Measurements from ENCODE around the gene FNDC5. TPM values are rescaled to one million over a fixed set of nuclear protein-coding genes. Genes with fewer than 3 reads are reported as not detected.

FNDC5 gene
- total and polyA plus RNA-seq, 4 donors, result 0.43 to 10.5 (median 2.0) TPM

GRCh38 chr1:32863881-32864245, 6.8 kb downstream of the FNDC5 start:
- Histone ChIP-seq H3K36me3 (ENCODE audit: control insufficient read depth in 4 of 4, insufficient read depth in 3 of 4, low read depth in 1 of 4, low read length in 3 of 4) (peaks cover 0 to 13% (median 3%) of the 10 kb centered on the region in 4 donors), H3K4me1 (ENCODE audit: control insufficient read depth in 4 of 4, insufficient read depth in 4 of 4, low read length in 3 of 4) (peaks cover 4 to 31% (median 24%) of the 10 kb centered on the region in 4 donors), H3K4me3 (ENCODE audit: low read depth in 1 of 3, low read length in 3 of 3) (no peak overlapping the region), H3K9ac (ENCODE audit: low read depth in 1 of 2, low read length in 2 of 2) (peak overlapping the region in 1 of 2 donors; percentile 41), H3K27ac (ENCODE audit: low read depth in 1 of 2, low read length in 2 of 2) (peak overlapping the region; percentile 92 to 95), H3K9me3 (ENCODE audit: control insufficient read depth in 4 of 4, low read length in 3 of 4) (no peaks in the 10 kb centered on the region), H3K27me3 (ENCODE audit: control insufficient read depth in 4 of 4, insufficient read depth in 4 of 4, low read length in 3 of 4) (no peaks in the 10 kb centered on the region)
- 92% methylated on average over 1 of the region's 1 CpG for WGBS
- no peak for TF ChIP-seq RXRA (IDR thresholded peaks at IDR 0.05)
- no peak for TF ChIP-seq GABPA (IDR thresholded peaks at IDR 0.05 in 1 of 2, conservative IDR thresholded peaks at IDR 0.05 in 1 of 2)
- TF ChIP-seq CTCF (IDR thresholded peaks at IDR 0.05; ENCODE audit: low read depth, low read length, missing input control), result no peak
- TF ChIP-seq SP1 (IDR thresholded peaks at IDR 0.05), result no peak
- TF ChIP-seq, protein P1, sequence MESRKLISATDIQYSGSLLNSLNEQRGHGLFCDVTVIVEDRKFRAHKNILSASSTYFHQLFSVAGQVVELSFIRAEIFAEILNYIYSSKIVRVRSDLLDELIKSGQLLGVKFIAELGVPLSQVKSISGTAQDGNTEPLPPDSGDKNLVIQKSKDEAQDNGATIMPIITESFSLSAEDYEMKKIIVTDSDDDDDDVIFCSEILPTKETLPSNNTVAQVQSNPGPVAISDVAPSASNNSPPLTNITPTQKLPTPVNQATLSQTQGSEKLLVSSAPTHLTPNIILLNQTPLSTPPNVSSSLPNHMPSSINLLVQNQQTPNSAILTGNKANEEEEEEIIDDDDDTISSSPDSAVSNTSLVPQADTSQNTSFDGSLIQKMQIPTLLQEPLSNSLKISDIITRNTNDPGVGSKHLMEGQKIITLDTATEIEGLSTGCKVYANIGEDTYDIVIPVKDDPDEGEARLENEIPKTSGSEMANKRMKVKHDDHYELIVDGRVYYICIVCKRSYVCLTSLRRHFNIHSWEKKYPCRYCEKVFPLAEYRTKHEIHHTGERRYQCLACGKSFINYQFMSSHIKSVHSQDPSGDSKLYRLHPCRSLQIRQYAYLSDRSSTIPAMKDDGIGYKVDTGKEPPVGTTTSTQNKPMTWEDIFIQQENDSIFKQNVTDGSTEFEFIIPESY (IDR thresholded peaks at IDR 0.05), result no peak
- no peak for TF ChIP-seq NR2F2 (IDR thresholded peaks at IDR 0.05)
- no peak for TF ChIP-seq TAF1 (conservative IDR thresholded peaks at IDR 0.05)
- TF ChIP-seq HNF4A (conservative IDR thresholded peaks at IDR 0.05), result no peak
- no peak for TF ChIP-seq FOXA2 (IDR thresholded peaks at IDR 0.05)
- TF ChIP-seq JUND (IDR thresholded peaks at IDR 0.05), result no peak
- no peak for TF ChIP-seq YY1 (IDR thresholded peaks at IDR 0.05)
- TF ChIP-seq RAD21 (IDR thresholded peaks at IDR 0.05), result no peak
- no peak for TF ChIP-seq EGR1 (IDR thresholded peaks at IDR 0.05; ENCODE audit: low read depth in 2 of 2)
- TF ChIP-seq, protein P2, sequence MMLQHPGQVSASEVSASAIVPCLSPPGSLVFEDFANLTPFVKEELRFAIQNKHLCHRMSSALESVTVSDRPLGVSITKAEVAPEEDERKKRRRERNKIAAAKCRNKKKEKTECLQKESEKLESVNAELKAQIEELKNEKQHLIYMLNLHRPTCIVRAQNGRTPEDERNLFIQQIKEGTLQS (IDR thresholded peaks at IDR 0.05), result no peak
- no peak for TF ChIP-seq HNF4G (IDR thresholded peaks at IDR 0.05)
- TF ChIP-seq FOXA1 (IDR thresholded peaks at IDR 0.05), result no peak
- TF ChIP-seq MAX (IDR thresholded peaks at IDR 0.05), result no peak
- DNase-seq (ENCODE audit: low spot score), result no peak

GRCh38 chr1:32863218-32863880, 7.4 kb downstream of the FNDC5 start:
- Histone ChIP-seq H3K4me1 (ENCODE audit: control insufficient read depth in 4 of 4, insufficient read depth in 4 of 4, low read length in 3 of 4) (peaks cover 4 to 31% (median 24%) of the 10 kb centered on the region in 4 donors), H3K27me3 (ENCODE audit: control insufficient read depth in 4 of 4, insufficient read depth in 4 of 4, low read length in 3 of 4) (no peaks in the 10 kb centered on the region), H3K36me3 (ENCODE audit: control insufficient read depth in 4 of 4, insufficient read depth in 3 of 4, low read depth in 1 of 4, low read length in 3 of 4) (peaks cover 0 to 17% (median 3%) of the 10 kb centered on the region in 4 donors), H3K4me3 (ENCODE audit: low read depth in 1 of 3, low read length in 3 of 3) (no peak overlapping the region), H3K9me3 (ENCODE audit: control insufficient read depth in 4 of 4, low read length in 3 of 4) (no peaks in the 10 kb centered on the region), H3K27ac (ENCODE audit: low read depth in 1 of 2, low read length in 2 of 2) (peak overlapping the region in 1 of 2 donors; percentile 92), H3K9ac (ENCODE audit: low read depth in 1 of 2, low read length in 2 of 2) (no peak overlapping the region)
- DNase-seq (ENCODE audit: low spot score), result no peak
- WGBS, result 96% methylated on average over 4 of the region's 4 CpGs
- TF ChIP-seq FOXA2 (IDR thresholded peaks at IDR 0.05) (no peak), EGR1 (IDR thresholded peaks at IDR 0.05; ENCODE audit: low read depth in 2 of 2) (no peak), FOXA1 (IDR thresholded peaks at IDR 0.05) (no peak), HNF4G (IDR thresholded peaks at IDR 0.05) (no peak), RXRA (IDR thresholded peaks at IDR 0.05) (no peak), SP1 (IDR thresholded peaks at IDR 0.05) (no peak), NR2F2 (IDR thresholded peaks at IDR 0.05) (no peak), YY1 (IDR thresholded peaks at IDR 0.05) (no peak), JUND (IDR thresholded peaks at IDR 0.05) (no peak), TAF1 (conservative IDR thresholded peaks at IDR 0.05) (no peak), REST (IDR thresholded peaks at IDR 0.05) (no peak), CTCF (IDR thresholded peaks at IDR 0.05; ENCODE audit: low read depth, low read length, missing input control) (no peak), HNF4A (conservative IDR thresholded peaks at IDR 0.05) (no peak), RAD21 (IDR thresholded peaks at IDR 0.05) (no peak)
- TF ChIP-seq, protein P1 (IDR thresholded peaks at IDR 0.05), result no peak
